Measurements from ENCODE around the gene LDLR.
"Not testable (repeated sequence)": the region's sequence is repeated elsewhere in the genome, so short reads cannot be mapped to it uniquely, and the experiment has no call there.

- not testable (repeated sequence) for TF ChIP-seq ZNF70 (CRISPR knock-in tag; IDR thresholded peaks at IDR 0.05); CSDC2 (CRISPR knock-in tag; IDR thresholded peaks at IDR 0.05); ZFP3 (CRISPR knock-in tag; IDR thresholded peaks at IDR 0.05); PATZ1 (CRISPR knock-in tag; IDR thresholded peaks at IDR 0.05; ENCODE audit: borderline replicate concordance); TSHZ2 (CRISPR knock-in tag; IDR thresholded peaks at IDR 0.05); PPARA (CRISPR knock-in tag; IDR thresholded peaks at IDR 0.05; ENCODE audit: borderline replicate concordance)
Measured at GRCh38 chr19:11160440-11160768, 71.1 kb downstream of the LDLR start.

Measured in SK-N-SH treated with all-trans-retinoic acid at 6 μM for 48 hours (cell line).